Psoas muscle (tissue), 8 donors: ENCODE data around the gene HBG2. TPM values are rescaled to one million over a fixed set of nuclear protein-coding genes. Genes with fewer than 3 reads are reported as not detected.
A peak's percentile ranks its signal among the peaks of the same experiment; 100 is the strongest.

Source experiments
- ATAC-seq, 4 donors: fragments of 200-7000 bp; cut with Tn5 transposase; one replicate each; pipeline ENCODE4 v1.9.1; 2020; ENCODE audit warnings: moderate library complexity in 3 of 4, mild to moderate bottlenecking in 2 of 4
- DNase-seq, 2 donors: peaks; one replicate each; pipeline ENCODE4 v3.0.0-alpha.2; 2020
- H3K27ac ChIP-seq: fragments of 200-600 bp; one replicate; pipeline ENCODE4 v1.8.0; 2022
- H3K27me3 ChIP-seq, 3 donors: fragments of 200-600 bp in 1 of 3; one replicate each; pipeline versions ENCODE4 v1.6.1 to v1.8.0; 2013 to 2022; ENCODE audit warnings: low read length in 2 of 3, mild to moderate bottlenecking in 2 of 3, moderate library complexity in 1 of 3; ENCODE audit not compliant: insufficient read depth in 3 of 3
- H3K36me3 ChIP-seq, 2 donors: fragments of 200-600 bp in 1 of 2; one replicate each; pipeline versions ENCODE4 v1.6.1 to v1.8.0; 2013 to 2022; ENCODE audit warnings: low read depth in 1 of 2, mild to moderate bottlenecking in 1 of 2, moderate library complexity in 1 of 2; ENCODE audit not compliant: insufficient read depth in 1 of 2
- H3K4me1 ChIP-seq: fragments of 200-600 bp; one replicate; pipeline ENCODE4 v1.8.0; 2022
- H3K4me3 ChIP-seq: fragments of 200-600 bp; one replicate; pipeline ENCODE4 v1.8.0; 2022; ENCODE audit warnings: mild to moderate bottlenecking
- H3K9me3 ChIP-seq: fragments of 200-600 bp; one replicate; pipeline ENCODE4 v1.8.0; 2022
- CTCF ChIP-seq: fragments of 200-600 bp; IDR thresholded peaks from one replicate; pipeline ENCODE4 v1.8.0; 2022; ENCODE audit warnings: antibody characterized with exemption
- WGBS, 3 donors: extraction: QIAGEN DNeasy Blood & Tissue Kit; methylation state at CpG; one replicate each; pipeline versions ENCODE4 v1.1.6 to v1.1.7; 2013; 5-methylcytosine and 5-hydroxymethylcytosine counted together
- intact Hi-C, 2 donors: fragments of 100-400 bp; cut with DNase I; formaldehyde crosslinking; loops; one replicate each; pipeline versions ENCODE4 v1.11.0 to v1.14.2; 2022
- polyA plus RNA-seq, 3 donors: library from polyadenylated mRNA; stranded (reverse); fragments of 200-250 nt; gene quantifications; one replicate each; pipeline ENCODE4 v1.2.3, GENCODE V29; 2013
- total RNA-seq, 4 donors: library from RNA; stranded (reverse); fragmentation: NEBNext Ultra II Directional in 2 of 4; extraction: Animal tissue kit (Norgen Biotek cat#: 25700) in 2 of 4; gene quantifications; one replicate each; pipeline versions ENCODE4 v1.2.1 to v1.2.4, GENCODE V29; 2021 to 2023
- donor health status: healthy with polysubstance abuse.
- donor health status: DM: no; HTN: no; CAD: no; lungs with moderate emphysema.
- donor health status: Bipolar disorder and iron deficiency.
- donor health status: healthy.
- donor health status: DM: yes; HTN: yes; CAD: no.
- donor health status: DM: no; HTN: no; CAD: no.
- donor health status: DM: no; HTN: no; CAD: no.
- donor health status: DM: yes; HTN: yes; CAD: no.

Gene HBG2
- total and polyA plus RNA-seq, 7 donors: 1.0 TPM; not detected in 6

- H3K27me3 ChIP-seq: no peaks in the 10 kb centered on the region
- H3K4me3 ChIP-seq: no peak overlapping the region
- no peak overlapping the region for H3K27ac ChIP-seq
- intact Hi-C loops: no loop called here
- DNase-seq (no peak), ATAC-seq (no peak)
- no peaks in the 10 kb centered on the region for H3K9me3 ChIP-seq
- no peaks in the 10 kb centered on the region for H3K36me3 ChIP-seq
- no peaks in the 10 kb centered on the region for H3K4me1 ChIP-seq
- 81 to 95% (median 93%) methylated on average over 6 of the region's 6 CpGs for WGBS, 3 donors
- TF ChIP-seq CTCF: no peak
Measured at GRCh38 chr11:5223146-5223545, 31.4 kb downstream of the HBG2 start.

GRCh38 chr11:5210376-5210885 is 44.1 kb downstream of the HBG2 start:
- Histone ChIP-seq H3K9me3 (no peaks in the 10 kb centered on the region), H3K36me3 (no peaks in the 10 kb centered on the region), H3K27ac (no peak overlapping the region), H3K4me3 (no peak overlapping the region), H3K4me1 (no peaks in the 10 kb centered on the region), H3K27me3 (no peaks in the 10 kb centered on the region)
- intact Hi-C loops: no loop called here
- no peak for DNase-seq
- TF ChIP-seq CTCF: no peak
- 61 to 65% (median 65%) methylated on average over 7 of the region's 7 CpGs for WGBS, 3 donors
- no peak for ATAC-seq

GRCh38 chr11:5204787-5205186 is 49.8 kb downstream of the HBG2 start:
- Histone ChIP-seq H3K4me1 (no peaks in the 10 kb centered on the region), H3K27me3 (no peaks in the 10 kb centered on the region), H3K36me3 (no peaks in the 10 kb centered on the region), H3K4me3 (no peak overlapping the region), H3K9me3 (no peaks in the 10 kb centered on the region), H3K27ac (no peak overlapping the region)
- intact Hi-C loops: no loop called here
- TF ChIP-seq CTCF: peak; percentile 15
- DNase-seq (no peak), ATAC-seq (no peak)
- WGBS, 3 donors: 0 to 15% (median 12%) methylated on average over 1 of the region's 1 CpG

- H3K4me3 ChIP-seq: no peak overlapping the region
- WGBS, 3 donors: 69 to 83% (median 71%) methylated on average over 2 of the region's 2 CpGs
- ATAC-seq (no peak), DNase-seq (no peak)
- TF ChIP-seq CTCF: no peak
- H3K27me3 ChIP-seq: no peaks in the 10 kb centered on the region
- H3K36me3 ChIP-seq: no peaks in the 10 kb centered on the region
- H3K9me3 ChIP-seq: no peaks in the 10 kb centered on the region
- H3K4me1 ChIP-seq: no peaks in the 10 kb centered on the region
- intact Hi-C loops: no loop called here
- H3K27ac ChIP-seq: no peak overlapping the region
Measured at GRCh38 chr11:5203366-5203765, 51.2 kb downstream of the HBG2 start.

Other genes with a start within 250 kb of the HBG2 start
- not detected for gene OR52J3, start 208.3 kb downstream of the HBG2 start, total RNA-seq
- not detected for gene OR52J3, start 208.3 kb downstream of the HBG2 start, polyA plus RNA-seq
- not detected for gene OR52E2, start 195.2 kb downstream of the HBG2 start, total RNA-seq
- not detected for gene OR52E2, start 195.2 kb downstream of the HBG2 start, polyA plus RNA-seq
- not detected for gene OR52E1, start 185.2 kb downstream of the HBG2 start, total RNA-seq
- gene OR52E1, start 185.2 kb downstream of the HBG2 start, polyA plus RNA-seq: not detected
- not detected for gene OR52A5, start 116.4 kb downstream of the HBG2 start, total RNA-seq
- not detected for gene OR52A5, start 116.4 kb downstream of the HBG2 start, polyA plus RNA-seq
- not detected for gene OR52A1, start 100.0 kb downstream of the HBG2 start, total RNA-seq
- not detected for gene OR52A1, start 100.0 kb downstream of the HBG2 start, polyA plus RNA-seq
- not detected for gene OR51V1, start 54.1 kb downstream of the HBG2 start, total RNA-seq
- not detected for gene OR51V1, start 54.1 kb downstream of the HBG2 start, polyA plus RNA-seq
- 1,000 to 10,000 TPM in 1 of 4 donors, 100 to 1,000 TPM in 1, 10 to 100 TPM in 2; 22.9 to 2,413 (median 247) TPM for gene HBB, start 27.7 kb downstream of the HBG2 start, total RNA-seq
- gene HBB, start 27.7 kb downstream of the HBG2 start, polyA plus RNA-seq: 10 to 100 TPM in 2 of 3 donors, 1 to 10 TPM in 1; 7.8 to 16.1 (median 11.3) TPM
- 1 to 10 TPM in 2 of 4 donors, not detected in 2; 1.6 to 6.2 TPM for gene HBD, start 20.3 kb downstream of the HBG2 start, total RNA-seq
- gene HBD, start 20.3 kb downstream of the HBG2 start, polyA plus RNA-seq: under 1 TPM in 1 of 3 donors, not detected in 2; 0.17 TPM
- 1 to 10 TPM in 1 of 4 donors, not detected in 3; 1.3 TPM for gene HBG1, start 4.9 kb downstream of the HBG2 start, total RNA-seq
- gene HBG1, start 4.9 kb downstream of the HBG2 start, polyA plus RNA-seq: not detected
- gene HBE1, start 15.2 kb upstream of the HBG2 start, total RNA-seq: not detected
- gene HBE1, start 15.2 kb upstream of the HBG2 start, polyA plus RNA-seq: not detected
- not detected for gene OR51B4, start 47.2 kb upstream of the HBG2 start, total RNA-seq
- not detected for gene OR51B4, start 47.2 kb upstream of the HBG2 start, polyA plus RNA-seq
- not detected for gene OR51B2, start 69.5 kb upstream of the HBG2 start, total RNA-seq
- gene OR51B2, start 69.5 kb upstream of the HBG2 start, polyA plus RNA-seq: not detected
- gene OR51B5, start 88.7 kb upstream of the HBG2 start, total RNA-seq: not detected
- gene OR51B5, start 88.7 kb upstream of the HBG2 start, polyA plus RNA-seq: not detected
- gene OR51B6, start 96.7 kb upstream of the HBG2 start, total RNA-seq: not detected
- not detected for gene OR51B6, start 96.7 kb upstream of the HBG2 start, polyA plus RNA-seq
- gene OR51M1, start 129.0 kb upstream of the HBG2 start, total RNA-seq: not detected
- not detected for gene OR51M1, start 129.0 kb upstream of the HBG2 start, polyA plus RNA-seq
- gene OR51Q1, start 167.3 kb upstream of the HBG2 start, total RNA-seq: not detected
- gene OR51Q1, start 167.3 kb upstream of the HBG2 start, polyA plus RNA-seq: not detected
- gene OR51I1, start 186.7 kb upstream of the HBG2 start, total RNA-seq: not detected
- gene OR51I1, start 186.7 kb upstream of the HBG2 start, polyA plus RNA-seq: not detected
- gene OR51I2, start 194.5 kb upstream of the HBG2 start, total RNA-seq: not detected
- gene OR51I2, start 194.5 kb upstream of the HBG2 start, polyA plus RNA-seq: not detected
- not detected for gene OR52D1, start 233.9 kb upstream of the HBG2 start, total RNA-seq
- not detected for gene OR52D1, start 233.9 kb upstream of the HBG2 start, polyA plus RNA-seq